GM19035 (cell line): Measurements from ENCODE around the gene CPD.
A peak's percentile ranks its signal among the peaks of the same experiment; 100 is the strongest.

Source experiments
- ATAC-seq: cut with Tn5 transposase; IDR thresholded peaks from one replicate; pipeline ENCODE4 v1.9.1; 2021; ENCODE audit not compliant: unreplicated experiment

The CPD gene

GRCh38 chr17:30352240-30352814 is 26.4 kb upstream of the CPD start:
- no peak for ATAC-seq

GRCh38 chr17:30354701-30355100 is 24.0 kb upstream of the CPD start:
- ATAC-seq: no peak

DNA sequence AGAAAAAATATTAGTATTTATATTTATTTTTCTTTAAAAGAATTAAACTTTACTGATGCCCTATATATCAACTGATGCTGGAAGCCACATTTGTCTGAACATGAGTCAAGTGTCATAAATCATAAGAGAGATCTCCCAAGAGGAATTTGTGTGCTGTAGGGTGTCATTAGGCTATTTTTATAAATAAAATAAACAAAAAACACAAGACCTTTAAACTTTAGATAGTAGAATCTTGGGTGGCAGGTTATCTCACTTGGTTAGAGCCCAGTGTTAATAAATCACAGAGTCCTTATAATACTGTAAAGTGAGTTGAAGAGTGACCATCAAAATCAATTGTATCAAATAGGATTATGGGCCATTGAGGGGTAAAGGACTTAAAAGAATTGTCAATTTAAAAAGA is 21.3 kb upstream of the CPD start:
- no peak for ATAC-seq

GRCh38 chr17:30358055-30358760 is 20.5 kb upstream of the CPD start:
- no peak for ATAC-seq

- ATAC-seq: no peak
Observed at GRCh38 chr17:30360086-30360808, 18.5 kb upstream of the CPD start.

DNA sequence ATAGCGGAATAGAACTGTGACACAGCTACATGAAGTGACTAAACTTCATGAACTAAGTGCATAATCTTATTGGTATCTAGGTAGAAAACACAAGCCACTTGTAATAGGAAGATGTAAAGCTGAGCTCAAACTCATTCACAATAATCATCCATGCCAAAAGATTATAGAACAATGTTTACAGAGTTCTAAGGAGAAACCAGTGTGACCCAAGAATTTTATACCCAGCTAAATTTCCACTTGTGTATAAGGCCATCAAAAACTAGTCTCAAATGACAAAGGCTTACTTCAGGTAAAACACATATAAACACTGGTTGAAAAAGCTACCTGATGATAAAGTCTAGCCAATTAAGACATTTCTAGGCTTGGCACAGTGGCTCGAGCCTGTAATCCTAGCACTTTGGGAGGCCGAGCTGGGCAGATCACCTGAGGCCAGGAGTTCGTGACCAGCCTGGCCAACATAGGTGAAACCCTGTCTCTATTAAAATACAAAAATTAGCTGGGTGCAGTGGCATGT is 16.9 kb upstream of the CPD start:
- ATAC-seq: no peak

- peak; percentile 82 for ATAC-seq
Observed at GRCh38 chr17:30363715-30364202, 15.0 kb upstream of the CPD start.

- no peak for ATAC-seq
Observed at GRCh38 chr17:30366536-30366935, 12.2 kb upstream of the CPD start.

GRCh38 chr17:30368912-30369720 is 9.6 kb upstream of the CPD start:
- ATAC-seq: no peak

- no peak for ATAC-seq
Observed at GRCh38 chr17:30369995-30370394, 8.7 kb upstream of the CPD start.

GRCh38 chr17:30372755-30373154 is 6.0 kb upstream of the CPD start:
- no peak for ATAC-seq

DNA sequence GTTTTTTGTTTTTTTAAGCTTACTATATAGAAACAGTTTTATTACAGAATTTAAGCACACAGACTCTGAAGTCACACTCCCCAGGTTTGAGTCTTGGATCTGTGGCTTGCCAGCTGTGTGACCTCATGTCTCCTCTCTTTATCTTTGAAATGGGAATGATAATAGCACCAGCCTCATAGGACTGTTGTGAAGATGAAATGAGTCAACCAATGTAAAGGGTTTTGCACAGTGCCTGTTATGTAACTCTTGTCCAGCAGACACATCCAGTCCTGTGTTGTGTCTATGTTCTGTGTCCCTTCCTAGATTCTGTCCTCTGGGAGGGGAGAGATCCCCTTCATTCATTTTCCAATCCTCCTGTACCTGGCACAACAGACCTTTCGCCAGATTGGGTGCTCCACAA is 3.1 kb upstream of the CPD start:
- ATAC-seq: no peak

DNA sequence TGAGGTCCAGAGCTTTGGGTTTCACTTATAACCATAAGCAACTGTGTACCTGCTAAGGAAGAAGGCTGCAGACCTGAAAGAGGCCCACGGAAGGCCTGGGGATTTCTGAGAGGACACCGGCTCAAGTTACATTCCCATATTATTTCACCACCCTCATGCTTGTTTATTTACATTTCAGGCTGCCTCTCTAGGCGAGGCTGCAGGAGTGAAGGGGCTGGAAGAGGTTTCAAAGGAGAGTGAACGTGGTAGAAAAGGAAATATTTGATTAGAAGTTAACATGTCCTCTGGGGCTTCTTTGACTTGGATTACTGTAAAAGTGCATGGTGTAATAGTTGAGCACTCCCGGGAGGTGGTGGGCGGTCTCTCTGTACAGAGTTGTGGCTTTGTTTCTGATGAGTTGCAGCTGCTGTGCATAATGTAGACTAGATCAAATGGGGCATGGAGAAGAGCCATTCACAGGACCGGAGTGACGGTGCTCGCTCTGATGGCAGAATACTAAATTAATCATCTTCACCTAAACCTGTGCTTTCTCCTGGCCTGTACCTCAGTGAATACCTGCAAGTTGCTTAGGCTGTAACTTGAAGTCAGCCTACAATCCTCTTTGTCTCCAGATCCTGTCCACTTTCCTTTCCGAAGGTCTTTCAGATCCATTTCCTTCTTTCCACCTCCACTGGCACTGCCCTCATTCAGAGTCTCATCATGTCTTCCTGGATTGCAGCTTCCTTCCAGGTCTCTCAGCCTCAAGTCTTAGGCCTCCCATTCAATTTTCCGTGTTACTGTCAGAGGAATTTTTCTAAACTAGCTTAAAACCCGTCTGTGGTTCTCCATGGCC is 1.9 kb upstream of the CPD start:
- ATAC-seq: no peak

- ATAC-seq: no peak
Observed at GRCh38 chr17:30377574-30378240, 1.0 kb upstream of the CPD start.

DNA sequence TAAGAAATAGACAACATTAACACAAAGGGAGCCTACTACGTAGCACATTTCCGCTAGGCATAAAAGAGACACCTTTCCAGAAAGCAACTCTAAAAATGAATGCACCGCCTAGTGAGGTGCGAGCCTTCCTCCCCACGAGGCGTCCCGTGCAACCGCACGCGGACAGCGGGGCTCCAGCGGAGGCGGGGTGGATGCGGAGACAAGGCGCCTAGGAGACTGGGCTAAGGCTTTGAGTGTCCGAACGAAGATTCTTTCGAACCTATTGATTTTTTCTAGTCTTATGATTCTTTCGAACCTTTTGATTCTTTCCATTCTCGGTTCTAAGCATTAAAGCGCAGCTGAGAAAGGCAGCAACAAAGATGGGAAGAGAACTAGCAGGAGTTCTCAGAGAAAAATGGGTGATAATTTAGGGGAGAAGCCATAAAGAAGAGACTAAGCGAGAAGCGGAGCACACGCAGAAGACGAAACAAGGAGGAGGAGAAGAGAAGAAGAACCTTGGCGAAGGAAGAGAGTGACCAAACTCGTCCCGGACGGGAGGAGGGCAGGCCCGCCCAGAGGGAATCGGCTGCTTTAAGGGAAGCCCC is 394 bp upstream of the CPD start:
- no peak for ATAC-seq

- peak; percentile 25 for ATAC-seq
Observed at GRCh38 chr17:30379303-30379902, 676 bp downstream of the CPD start.

DNA sequence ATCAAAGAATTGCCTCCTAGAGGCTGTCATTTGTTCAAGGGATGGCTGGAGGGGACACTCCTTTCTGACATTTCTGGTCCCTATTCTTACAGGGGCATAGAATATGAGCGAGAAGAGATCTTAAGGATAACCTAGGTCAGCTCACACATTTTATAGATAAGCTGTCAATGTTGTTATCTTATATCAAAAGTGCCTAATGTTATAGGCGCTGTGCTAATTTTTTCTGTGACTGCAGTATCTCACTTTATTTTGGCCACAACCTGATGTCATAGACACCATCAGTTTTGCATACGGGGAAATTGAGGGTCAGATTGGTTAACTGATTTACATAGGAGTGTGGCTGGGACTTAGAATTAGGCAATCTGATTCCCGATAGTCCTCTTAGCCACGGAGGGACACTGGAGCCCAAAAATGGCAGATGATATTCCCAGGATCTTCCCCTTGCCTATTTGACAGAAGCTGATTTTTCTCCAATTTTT is 1.2 kb downstream of the CPD start:
- peak; percentile 29 for ATAC-seq

DNA sequence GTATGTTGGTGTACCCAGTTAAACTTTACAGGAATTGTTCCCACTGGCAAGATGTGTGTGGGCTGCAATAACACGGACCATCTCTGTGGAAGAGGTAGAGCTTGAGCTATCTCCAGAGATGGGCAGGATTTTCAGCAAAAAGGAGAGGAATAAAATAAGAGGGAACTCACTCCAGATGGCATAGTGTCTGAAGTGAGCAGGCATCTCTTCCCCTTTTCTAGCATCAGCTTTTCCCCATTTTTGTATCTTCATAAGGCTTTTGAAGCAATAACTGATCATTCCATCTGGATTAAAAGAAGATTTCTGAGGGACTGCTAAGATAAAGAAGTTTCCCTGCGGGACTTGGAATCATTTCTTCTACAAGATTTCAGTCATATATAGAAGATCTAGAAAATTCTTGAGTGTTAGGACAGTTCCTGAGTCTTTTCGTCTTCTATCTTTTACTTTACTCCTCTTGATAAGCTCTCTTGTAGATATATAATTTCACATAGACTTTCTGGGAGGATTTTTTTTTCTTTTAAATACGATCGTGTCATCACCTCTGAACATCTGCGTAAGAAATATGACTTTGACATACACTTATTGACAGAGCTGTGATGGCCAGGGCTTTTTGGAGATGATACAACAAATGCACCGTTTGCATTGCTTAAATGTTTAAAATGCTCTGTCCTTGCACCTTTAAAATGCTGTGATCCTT is 2.1 kb downstream of the CPD start:
- no peak for ATAC-seq
